ENCODE data around the gene GTPBP6. TPM values are rescaled to one million over a fixed set of nuclear protein-coding genes. Genes with fewer than 3 reads are reported as not detected.

GTPBP6 gene
- total RNA-seq, 6 experiments from 2014 or later, result 35.1 to 40.2 (median 37.4) TPM

DNA sequence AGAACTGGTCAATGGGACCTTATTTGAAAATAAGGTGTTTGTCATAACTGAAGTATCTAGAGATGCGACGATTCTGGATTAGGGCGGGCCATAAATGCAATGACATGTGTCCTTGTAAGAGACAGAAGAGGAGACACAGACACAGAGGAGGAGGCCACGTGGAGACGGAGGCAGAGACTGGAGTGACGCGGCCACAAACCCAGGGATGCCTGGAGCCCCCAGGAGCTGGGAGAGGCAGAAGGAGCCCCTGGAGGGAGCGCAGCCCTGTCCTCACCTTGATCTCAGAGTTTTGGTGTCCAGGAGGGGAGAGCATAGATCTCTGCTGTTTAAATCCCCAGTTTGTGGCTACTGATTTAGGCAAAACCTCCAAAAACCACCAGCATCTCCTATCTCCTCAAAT is 5.0 kb downstream of the GTPBP6 start:
- Mint-ChIP-seq H3K27me3 (ENCODE audit: insufficient read depth) (peaks cover 5% of the 10 kb centered on the region), H3K36me3 (ENCODE audit: low read depth) (peaks cover 24% of the 10 kb centered on the region), H3K9me3 (peaks cover 6% of the 10 kb centered on the region; the same call in 1 of the 2 replicates), H3K4me1 (ENCODE audit: low read depth) (no peaks in the 10 kb centered on the region), H3K4me3 (no peak overlapping the region), H3K27ac (no peak overlapping the region)
- TF ChIP-seq, protein P1, sequence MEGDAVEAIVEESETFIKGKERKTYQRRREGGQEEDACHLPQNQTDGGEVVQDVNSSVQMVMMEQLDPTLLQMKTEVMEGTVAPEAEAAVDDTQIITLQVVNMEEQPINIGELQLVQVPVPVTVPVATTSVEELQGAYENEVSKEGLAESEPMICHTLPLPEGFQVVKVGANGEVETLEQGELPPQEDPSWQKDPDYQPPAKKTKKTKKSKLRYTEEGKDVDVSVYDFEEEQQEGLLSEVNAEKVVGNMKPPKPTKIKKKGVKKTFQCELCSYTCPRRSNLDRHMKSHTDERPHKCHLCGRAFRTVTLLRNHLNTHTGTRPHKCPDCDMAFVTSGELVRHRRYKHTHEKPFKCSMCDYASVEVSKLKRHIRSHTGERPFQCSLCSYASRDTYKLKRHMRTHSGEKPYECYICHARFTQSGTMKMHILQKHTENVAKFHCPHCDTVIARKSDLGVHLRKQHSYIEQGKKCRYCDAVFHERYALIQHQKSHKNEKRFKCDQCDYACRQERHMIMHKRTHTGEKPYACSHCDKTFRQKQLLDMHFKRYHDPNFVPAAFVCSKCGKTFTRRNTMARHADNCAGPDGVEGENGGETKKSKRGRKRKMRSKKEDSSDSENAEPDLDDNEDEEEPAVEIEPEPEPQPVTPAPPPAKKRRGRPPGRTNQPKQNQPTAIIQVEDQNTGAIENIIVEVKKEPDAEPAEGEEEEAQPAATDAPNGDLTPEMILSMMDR (IDR thresholded peaks at IDR 0.05), result no peak
- no peak for DNase-seq

DNA sequence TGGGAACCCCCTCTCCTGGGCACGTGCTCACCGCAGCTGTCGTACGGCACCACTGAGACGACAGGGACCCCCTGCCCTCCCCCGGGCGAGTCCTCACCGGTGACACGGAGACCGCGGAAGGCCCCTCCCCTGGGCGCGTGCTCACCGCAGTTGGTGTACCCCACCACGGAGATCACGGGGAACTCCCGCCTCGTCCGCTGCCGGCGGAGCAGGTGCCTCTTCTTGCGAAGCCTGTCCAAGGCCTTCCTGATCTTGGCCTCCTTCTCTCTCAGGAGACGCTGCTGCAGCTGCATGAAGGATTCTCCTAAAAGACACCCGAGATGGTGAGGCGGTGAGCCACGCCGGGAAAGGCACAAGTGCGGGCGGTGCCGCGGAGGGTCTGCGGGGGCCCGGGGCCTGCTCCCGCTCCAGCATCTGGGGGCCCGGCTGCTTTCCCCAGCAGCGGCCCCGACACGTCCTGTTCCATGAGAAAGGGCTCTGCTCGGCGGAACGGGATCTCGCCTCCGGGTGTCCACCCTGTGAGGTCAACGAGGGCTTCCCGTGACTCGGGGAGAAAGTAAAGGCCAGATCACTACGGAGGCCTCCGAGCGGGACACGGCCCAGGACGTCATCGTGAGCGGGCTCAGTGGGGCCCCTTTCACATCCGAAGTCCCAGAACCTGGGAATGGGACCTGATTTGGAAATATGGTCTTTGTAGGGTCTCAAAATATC is 5.8 kb downstream of the GTPBP6 start:
- H3K36me3 Mint-ChIP-seq (ENCODE audit: low read depth), result peaks cover 20% of the 10 kb centered on the region
- H3K27me3 Mint-ChIP-seq (ENCODE audit: insufficient read depth), result no peaks in the 10 kb centered on the region
- H3K4me1 Mint-ChIP-seq (ENCODE audit: low read depth), result no peaks in the 10 kb centered on the region
- H3K9me3 Mint-ChIP-seq, result peaks cover under 1% of the 10 kb centered on the region; the same call in 1 of the 2 replicates
- TF ChIP-seq, protein P1 (IDR thresholded peaks at IDR 0.05), result no peak
- no peak overlapping the region for H3K4me3 Mint-ChIP-seq
- H3K27ac Mint-ChIP-seq, result no peak overlapping the region
- DNase-seq, result no peak

DNA sequence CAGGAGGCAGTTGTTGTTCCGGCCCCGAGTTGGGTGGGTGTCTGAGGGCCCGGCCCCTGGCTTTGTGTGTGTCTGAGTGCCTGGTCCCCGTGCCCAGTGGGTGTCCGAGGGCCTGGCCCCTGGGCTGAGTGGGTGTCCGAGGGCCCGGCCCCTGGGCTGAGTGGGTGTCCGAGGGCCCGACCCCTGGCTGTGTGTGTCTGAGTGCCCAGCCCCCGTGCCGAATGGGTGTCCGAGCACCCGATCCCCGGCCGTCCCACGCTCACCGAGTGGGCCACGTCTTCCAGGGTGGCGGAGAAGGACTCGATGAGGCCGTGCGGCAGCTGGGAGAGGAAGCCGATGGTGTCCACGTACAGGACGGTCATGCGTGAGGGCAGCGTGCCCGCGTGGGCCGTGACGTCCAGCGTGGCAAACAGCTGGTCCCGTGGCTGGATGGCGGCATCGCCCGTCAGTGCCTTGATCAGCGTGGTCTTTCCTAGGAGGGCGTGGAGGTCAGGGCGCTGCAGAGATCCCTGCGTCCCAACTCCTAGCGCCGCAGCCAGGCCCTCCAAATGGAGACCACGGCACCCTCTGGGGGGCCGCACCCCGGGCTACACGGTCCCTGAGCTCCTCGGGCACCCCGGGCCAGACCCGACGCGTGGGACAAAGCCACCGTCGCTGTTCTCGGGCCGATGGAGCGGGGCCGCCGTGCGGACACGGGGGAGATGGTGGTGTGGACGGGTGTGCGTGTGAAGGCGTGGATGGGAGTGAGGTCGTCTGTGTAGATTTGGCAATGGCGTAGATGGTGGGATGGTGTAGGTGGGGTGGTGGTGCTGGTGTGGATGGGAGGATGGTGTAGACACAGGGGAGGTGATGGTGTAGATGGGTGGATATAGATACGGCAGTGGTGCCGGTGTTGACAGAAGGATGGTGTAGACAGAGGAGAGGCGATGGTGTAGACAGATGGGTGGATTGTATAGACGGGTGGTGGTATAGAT is 7.2 kb downstream of the GTPBP6 start:
- no peak for DNase-seq
- no peaks in the 10 kb centered on the region for H3K27me3 Mint-ChIP-seq (ENCODE audit: insufficient read depth)
- peaks cover 20% of the 10 kb centered on the region for H3K36me3 Mint-ChIP-seq (ENCODE audit: low read depth)
- no peak overlapping the region for H3K4me3 Mint-ChIP-seq
- no peak overlapping the region for H3K27ac Mint-ChIP-seq
- no peaks in the 10 kb centered on the region for H3K9me3 Mint-ChIP-seq
- TF ChIP-seq, protein P1 (IDR thresholded peaks at IDR 0.05), result no peak
- no peaks in the 10 kb centered on the region for H3K4me1 Mint-ChIP-seq (ENCODE audit: low read depth)

DNA sequence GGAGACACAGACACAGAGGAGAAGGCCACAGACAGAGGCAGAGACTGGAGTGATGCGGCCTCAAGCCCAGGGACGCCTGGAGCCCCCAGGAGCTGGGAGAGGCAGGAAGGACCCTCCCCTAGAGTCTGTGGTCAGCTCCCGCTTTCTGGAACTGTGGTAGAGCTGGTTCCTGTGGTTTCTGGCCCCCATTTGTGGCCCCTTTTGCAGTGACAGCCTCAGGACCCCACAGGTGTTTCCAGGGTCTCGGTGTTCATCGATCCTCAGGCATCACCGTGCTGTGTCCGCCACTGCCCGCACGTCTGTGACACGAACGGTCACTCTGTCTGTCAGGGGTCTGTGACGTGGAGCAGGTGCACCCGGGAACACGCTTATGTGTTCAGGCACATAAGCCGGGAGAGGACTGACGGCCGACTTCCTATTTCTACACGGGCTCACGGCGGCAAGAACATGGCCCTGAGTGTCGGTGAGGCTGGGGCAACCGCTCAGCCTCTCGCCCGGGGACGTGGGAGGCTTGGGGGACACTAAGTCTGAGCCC is 7.9 kb downstream of the GTPBP6 start:
- peaks cover 20% of the 10 kb centered on the region for H3K36me3 Mint-ChIP-seq (ENCODE audit: low read depth)
- H3K27ac Mint-ChIP-seq, result no peak overlapping the region
- H3K4me1 Mint-ChIP-seq (ENCODE audit: low read depth), result no peaks in the 10 kb centered on the region
- TF ChIP-seq, protein P1 (IDR thresholded peaks at IDR 0.05), result no peak
- no peaks in the 10 kb centered on the region for H3K27me3 Mint-ChIP-seq (ENCODE audit: insufficient read depth)
- H3K4me3 Mint-ChIP-seq, result no peak overlapping the region
- H3K9me3 Mint-ChIP-seq, result no peaks in the 10 kb centered on the region
- no peak for DNase-seq

DNA sequence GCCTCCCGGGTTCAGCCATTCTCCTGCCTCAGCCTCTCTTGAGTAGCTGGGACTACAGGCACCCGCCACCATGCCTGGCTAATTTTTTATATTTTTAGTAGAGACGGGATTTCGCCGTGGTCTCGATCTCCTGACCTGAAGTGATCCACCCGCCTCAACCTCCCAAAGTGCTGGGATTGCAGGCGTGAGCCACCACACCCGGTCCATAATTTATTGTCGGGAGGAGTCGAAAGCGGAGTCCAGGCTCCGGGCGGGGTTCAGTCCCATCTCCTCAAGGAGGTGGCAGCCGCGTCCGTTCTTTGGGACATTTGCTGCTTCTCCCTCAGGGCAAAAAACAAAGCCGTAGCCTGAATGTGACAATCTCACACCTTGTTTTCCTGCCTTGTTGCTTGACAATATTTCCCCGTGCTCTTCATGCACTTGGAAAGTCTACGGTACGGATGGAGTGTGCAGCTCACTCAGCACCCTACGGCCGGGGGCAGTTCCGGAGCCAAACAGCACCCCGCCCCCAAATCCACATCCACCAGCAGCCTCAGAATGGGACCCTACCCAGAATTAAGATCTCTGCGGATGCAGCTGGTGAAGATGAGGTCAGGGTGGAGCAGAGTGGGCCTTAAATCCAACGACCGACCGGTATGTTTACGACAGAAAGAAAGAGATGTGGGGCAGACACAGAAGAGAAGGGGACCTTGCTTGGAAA is 9.6 kb downstream of the GTPBP6 start:
- H3K27ac Mint-ChIP-seq, result no peak overlapping the region
- no peak overlapping the region for H3K4me3 Mint-ChIP-seq
- 0 out of 2 replicates have a peak, but pooled peaks cover 2% of the 10 kb centered on the region for H3K27me3 Mint-ChIP-seq (ENCODE audit: insufficient read depth)
- H3K4me1 Mint-ChIP-seq (ENCODE audit: low read depth), result no peaks in the 10 kb centered on the region
- no peak for DNase-seq
- no peaks in the 10 kb centered on the region for H3K9me3 Mint-ChIP-seq
- TF ChIP-seq, protein P1 (IDR thresholded peaks at IDR 0.05), result no peak
- H3K36me3 Mint-ChIP-seq (ENCODE audit: low read depth), result peaks cover 25% of the 10 kb centered on the region

Data from HFFc6 (cell line).